HG03442 (cell line): ENCODE measurements around the gene CAMTA1.

Experiments used
- ATAC-seq: cut with Tn5 transposase; IDR thresholded peaks from one replicate; pipeline ENCODE4 v1.9.1; 2021; ENCODE audit warnings: mild to moderate bottlenecking, moderate library complexity; ENCODE audit not compliant: unreplicated experiment

CAMTA1 gene

GRCh38 chr1:7018826-7019225, 233.6 kb downstream of the CAMTA1 start:
- ATAC-seq: no peak

DNA sequence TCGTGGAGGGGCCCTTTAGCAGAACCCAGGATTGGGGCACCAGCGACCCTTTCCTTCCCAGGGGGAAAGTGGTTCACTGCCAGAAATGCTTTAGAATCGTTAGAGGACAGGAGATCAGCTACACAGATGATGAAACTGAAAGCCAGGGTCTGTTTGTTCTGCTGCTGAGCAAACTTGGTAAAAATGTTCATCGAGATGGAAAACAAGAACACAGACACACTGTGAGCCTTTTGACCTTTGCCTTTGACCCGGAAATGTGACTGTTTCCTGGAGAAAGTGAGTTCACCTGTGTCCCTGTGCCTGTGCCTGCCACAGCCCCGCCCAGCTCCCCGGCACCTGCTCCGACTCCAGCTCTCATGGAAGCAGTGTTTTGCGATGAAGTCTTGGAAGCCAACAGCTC, 234.3 kb downstream of the CAMTA1 start:
- no peak for ATAC-seq

DNA sequence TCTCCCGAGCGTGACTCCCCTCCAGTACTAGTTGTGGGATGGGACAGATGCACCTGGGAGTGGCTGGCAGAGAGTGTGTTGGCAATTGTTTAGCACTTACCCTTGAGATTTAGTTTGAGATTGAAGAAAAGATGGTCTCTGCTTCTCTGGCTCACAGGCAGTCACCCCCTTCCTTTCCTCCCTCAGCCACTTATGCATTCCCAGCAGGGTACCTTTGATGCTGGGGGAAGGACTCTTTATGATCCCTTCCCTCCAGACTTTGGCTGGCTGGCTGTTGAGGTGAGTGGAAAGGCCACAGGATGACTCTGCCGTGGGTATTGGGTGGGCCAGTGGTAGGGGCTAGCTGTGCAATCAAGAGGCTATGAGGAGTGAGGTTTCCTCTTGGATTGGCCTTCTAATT, 236.8 kb downstream of the CAMTA1 start:
- no peak for ATAC-seq

GRCh38 chr1:7025013-7025412, 239.8 kb downstream of the CAMTA1 start:
- no peak for ATAC-seq

DNA sequence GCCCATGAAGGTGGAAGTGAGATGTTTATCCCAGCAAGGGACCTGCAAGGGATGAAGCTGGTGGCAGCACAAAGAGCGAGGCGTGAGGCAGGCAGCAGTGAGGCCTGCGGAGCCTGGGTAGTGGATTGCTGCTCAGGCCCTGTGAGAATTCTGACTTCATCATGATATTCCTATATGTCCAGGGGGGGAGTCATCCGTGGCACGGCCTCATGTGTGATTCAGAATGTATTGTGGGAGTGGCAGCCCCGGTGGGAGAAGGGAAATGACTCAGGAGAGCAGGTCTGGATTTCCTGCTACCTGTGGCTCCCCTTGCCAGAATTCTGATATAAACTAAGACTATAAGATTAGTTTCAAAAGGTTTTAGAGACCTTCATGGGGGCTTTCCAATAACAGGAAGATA, 240.9 kb downstream of the CAMTA1 start:
- no peak for ATAC-seq

GRCh38 chr1:7032992-7033391, 247.7 kb downstream of the CAMTA1 start:
- no peak for ATAC-seq

DNA sequence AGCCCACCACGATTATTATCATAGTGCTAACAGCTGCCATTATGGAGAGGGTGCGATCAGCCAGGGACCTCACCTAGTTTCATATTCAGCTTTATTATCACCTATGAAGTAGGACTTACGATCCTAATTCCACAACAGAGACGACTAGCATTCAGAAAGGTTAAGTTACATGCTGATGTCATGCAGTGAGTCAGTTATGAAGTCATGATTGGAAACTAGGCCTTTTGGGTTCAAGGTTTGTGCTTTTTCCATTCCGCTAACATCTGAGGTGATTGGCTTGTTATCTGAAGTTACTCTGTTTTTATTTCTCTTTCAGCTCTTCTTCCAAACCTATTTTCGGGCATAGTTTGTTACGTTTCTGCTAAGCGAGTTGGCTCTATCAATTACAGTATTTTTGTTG, 251.1 kb downstream of the CAMTA1 start:
- no peak for ATAC-seq

- ATAC-seq: no peak
Observed at GRCh38 chr1:7039590-7040220, 254.5 kb downstream of the CAMTA1 start.

DNA sequence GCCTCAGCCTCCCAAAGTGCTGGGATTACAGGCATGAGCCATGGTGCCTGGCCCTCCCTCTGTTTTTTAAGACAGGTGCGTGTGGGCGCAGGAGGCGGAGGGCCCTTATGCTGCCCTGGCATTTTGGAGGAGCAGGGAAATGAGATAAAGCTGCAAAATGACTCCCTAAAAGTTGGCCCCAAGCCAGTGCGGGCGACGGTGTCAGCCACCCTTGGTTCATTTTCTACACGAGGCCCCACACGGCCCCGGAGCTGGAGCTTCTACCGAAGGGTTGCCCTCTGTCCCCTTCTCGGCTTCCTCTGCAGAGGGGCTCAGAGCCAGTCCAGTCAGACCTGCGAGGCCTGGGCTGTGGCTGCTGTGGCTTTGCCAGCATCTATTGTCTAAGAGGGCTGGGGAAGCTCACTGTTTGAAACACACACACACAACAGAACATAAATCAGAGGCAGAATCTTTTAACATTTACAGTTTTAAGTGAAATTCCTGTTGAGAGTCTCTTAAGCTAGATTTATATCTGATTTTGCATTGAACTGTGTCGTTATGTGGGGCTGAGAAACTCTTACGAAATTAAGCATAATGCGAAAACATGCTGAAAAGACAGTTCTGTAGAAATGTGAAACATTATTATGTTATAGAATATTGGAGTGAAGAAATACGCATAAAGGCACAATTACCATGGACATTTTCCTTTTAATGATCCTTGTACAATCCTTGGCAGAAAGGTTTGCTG, 255.9 kb downstream of the CAMTA1 start:
- no peak for ATAC-seq

GRCh38 chr1:7042322-7043190, 257.3 kb downstream of the CAMTA1 start:
- ATAC-seq: no peak

DNA sequence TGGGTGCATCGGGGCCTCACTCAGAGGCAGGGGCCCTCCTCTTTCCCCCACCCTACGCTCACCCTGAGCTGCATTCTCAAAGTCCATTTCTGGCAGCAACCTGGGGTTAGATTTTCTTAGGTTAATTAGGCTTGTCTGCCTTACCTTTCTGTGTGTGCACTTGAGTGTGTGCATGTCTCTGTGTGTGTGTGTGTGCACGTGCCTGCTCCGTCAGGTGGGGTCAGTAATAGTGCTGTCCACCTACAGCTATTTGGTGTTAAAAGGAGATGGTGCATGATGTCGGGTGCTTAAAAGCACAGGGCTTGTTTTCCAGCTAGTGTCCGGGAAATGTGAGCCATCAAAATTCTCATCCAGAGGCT, 257.9 kb downstream of the CAMTA1 start:
- no peak for ATAC-seq

- no peak for ATAC-seq
Observed at GRCh38 chr1:7043719-7044535, 258.7 kb downstream of the CAMTA1 start.

DNA sequence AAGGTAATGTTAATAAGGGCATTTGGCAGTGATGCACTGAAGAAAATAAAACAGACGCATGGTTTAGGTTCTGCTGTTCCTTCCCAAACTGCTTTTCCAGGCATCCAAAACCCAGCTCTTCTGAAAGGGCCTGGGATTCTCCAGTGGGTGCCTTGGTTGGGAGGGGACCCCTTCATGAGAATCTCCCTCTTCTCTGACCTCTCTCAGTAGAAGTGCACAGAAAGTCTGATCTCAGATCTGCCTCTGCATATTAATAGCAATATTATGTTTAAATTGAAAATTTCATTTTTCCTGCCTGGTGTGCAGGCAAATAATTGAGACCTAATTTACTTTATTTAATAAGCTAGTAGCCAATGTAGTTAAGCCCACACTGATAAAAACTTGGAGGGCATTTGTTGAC, 260.6 kb downstream of the CAMTA1 start:
- no peak for ATAC-seq

- no peak for ATAC-seq
Observed at GRCh38 chr1:7046314-7046713, 261.1 kb downstream of the CAMTA1 start.

- ATAC-seq: no peak
Observed at GRCh38 chr1:7046891-7047290, 261.6 kb downstream of the CAMTA1 start.

DNA sequence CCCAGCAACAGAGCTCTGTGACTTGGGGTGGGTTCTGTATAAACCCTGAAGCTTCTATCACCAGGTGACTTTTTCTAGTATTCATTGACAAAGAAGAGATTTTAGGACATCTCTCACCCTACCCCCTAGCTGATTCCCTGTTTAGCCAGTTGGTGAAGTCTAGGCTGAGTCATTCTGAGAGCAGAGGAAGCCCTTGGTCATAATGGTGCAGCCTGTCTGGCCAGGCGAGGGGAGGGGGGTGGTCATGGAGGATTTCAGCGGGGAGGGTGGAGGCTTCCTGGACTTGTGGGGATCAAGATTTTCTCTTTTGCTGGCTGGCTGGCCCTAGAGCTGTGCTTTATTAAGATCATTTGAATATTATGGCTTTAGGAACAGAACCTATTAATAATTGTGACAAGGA, 262.6 kb downstream of the CAMTA1 start:
- ATAC-seq: no peak

GRCh38 chr1:7048395-7048794, 263.1 kb downstream of the CAMTA1 start:
- ATAC-seq: no peak

DNA sequence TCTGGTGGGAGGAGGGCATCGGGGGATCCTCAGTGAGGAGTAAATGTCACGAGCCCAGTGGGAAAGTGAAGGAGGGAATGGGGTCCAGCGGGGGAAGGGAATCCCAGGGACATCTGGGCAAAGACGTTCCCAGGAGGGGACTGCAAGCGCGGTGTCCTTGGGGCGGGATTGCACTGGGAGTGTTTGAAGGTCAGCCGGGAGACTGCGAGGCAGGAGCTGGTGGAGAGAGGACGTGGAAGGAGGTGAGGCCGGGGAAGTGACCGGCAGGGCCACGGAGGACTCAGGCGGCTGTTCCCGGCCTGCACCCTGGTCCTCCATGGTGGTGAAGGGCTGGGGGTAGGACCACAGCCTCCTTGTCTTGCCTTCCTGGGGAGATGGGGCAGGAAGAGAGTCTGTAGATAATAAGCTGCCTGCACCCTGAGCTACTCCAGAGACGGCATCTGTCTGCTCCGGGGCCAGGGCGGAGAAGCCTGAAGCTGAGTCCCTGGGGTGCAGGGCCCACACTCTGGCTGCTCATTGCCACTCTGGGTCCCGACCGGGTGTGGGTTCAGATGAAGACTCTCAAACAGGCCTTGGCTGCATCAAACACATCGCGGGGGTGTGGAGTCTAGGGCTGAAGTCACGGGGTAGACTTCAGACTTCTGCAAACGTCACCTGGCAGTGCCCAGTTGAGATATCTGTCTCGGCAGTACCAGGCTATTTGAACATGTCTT, 264.8 kb downstream of the CAMTA1 start:
- no peak for ATAC-seq

DNA sequence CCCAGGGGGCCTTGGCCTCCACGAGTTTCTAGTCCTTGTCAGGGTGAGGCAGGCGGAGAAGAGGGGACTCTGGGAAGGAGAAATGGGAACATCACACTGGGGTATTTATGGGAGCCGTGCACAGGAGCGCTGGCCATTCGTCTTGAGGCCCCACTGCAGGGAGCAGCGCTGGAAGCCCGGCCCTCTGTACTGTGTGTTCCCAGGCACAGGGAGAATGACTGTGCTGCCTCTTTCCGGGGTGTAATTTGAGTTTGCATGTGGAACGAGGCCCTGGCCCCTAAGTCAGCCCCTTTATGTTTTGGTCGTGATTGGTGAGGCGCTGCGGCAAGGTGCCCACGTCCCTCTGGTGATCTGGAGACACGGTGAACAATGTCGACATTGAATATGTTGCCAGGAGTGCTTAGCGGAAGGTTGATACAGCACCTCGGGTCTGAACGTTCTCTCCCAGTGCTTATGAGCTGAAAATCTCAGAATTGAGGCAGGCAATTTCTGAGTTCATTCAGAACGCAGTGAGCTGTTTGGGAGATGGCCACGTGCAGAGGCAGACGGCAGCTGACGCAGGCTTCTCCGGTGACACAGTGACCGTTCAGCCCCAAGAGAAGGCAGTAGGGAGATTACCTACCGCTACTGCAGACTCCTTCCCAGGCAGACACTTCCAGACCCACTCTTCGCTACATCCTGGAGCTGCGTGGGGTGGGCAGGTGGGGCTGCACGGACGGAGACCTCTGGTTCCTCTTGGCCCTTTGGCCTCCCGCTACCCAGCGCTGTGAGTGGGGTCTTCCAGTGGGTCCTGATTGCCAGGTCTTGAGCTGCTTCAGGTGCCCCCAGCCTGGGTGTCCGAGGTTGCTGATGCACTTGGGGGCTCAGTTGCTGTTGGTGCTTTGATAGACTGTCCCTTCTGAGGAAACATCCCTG, 265.8 kb downstream of the CAMTA1 start:
- no peak for ATAC-seq
